Naive thymus-derived CD4-positive, alpha-beta T cell (primary cell): Measurements from ENCODE around the gene SGTA. TPM values are rescaled to one million over a fixed set of nuclear protein-coding genes. Genes with fewer than 3 reads are reported as not detected.
"Not testable (repeated sequence)": the region's sequence is repeated elsewhere in the genome, so short reads cannot be mapped to it uniquely, and the experiment has no call there.

Experiments used
- ATAC-seq: fragments of 150-1000 bp; cut with Tn5 transposase; 2 replicates; pipeline ENCODE4 v1.10.0; 2021; ENCODE audit warnings: mild to moderate bottlenecking, moderate library complexity
- CTCF ChIA-PET: fragments of 350-600 bp; sonication (Branson Sonifier 250); formaldehyde crosslinking; loops from one replicate; lab custom pipeline; 2021; ENCODE audit warnings: antibody characterized with exemption; lab: Charles Lee
- POLR2A ChIA-PET: fragments of 350-600 bp; sonication (Branson Sonifier 250); formaldehyde crosslinking; loops from one replicate; lab custom pipeline; 2021; ENCODE audit warnings: antibody characterized with exemption, inconsistent platforms; lab: Charles Lee
- DNase-seq, 9 donors: peaks; one replicate each; pipeline versions ENCODE4 v3.0.0 to v3.0.0-alpha.2; 2020 to 2022; ENCODE audit warnings: mixed read lengths in 1 of 9
- H3K27ac ChIP-seq: one replicate; pipeline ENCODE4 v1.7.0; 2013; ENCODE audit warnings: mild to moderate bottlenecking, low read depth, low read length, moderate library complexity
- H3K27me3 ChIP-seq, 2 donors: one replicate each; pipeline ENCODE4 v1.7.0; 2013; ENCODE audit warnings: low read length in 2 of 2, mild to moderate bottlenecking in 2 of 2, moderate library complexity in 2 of 2; ENCODE audit not compliant: control insufficient read depth in 2 of 2, insufficient read depth in 2 of 2
- H3K36me3 ChIP-seq, 3 experiments: 1 replicate in 2 of 3; 2 replicates in 1 of 3; pipeline ENCODE4 v1.7.0; 2013; ENCODE audit warnings: low read length in 3 of 3, mild to moderate bottlenecking in 3 of 3, moderate library complexity in 1 of 3; ENCODE audit not compliant: insufficient read depth in 3 of 3, control insufficient read depth in 2 of 3
- H3K4me1 ChIP-seq, 2 donors: one replicate each; pipeline ENCODE4 v1.7.0; 2013; ENCODE audit warnings: low read length in 2 of 2, mild to moderate bottlenecking in 2 of 2, moderate library complexity in 1 of 2; ENCODE audit not compliant: control insufficient read depth in 2 of 2, insufficient read depth in 2 of 2
- H3K4me3 ChIP-seq: 2 replicates; pipeline ENCODE4 v1.7.0; 2013; ENCODE audit warnings: mild to moderate bottlenecking, low read length
- H3K9me3 ChIP-seq, 3 experiments: 1 replicate in 2 of 3; 2 replicates in 1 of 3; pipeline ENCODE4 v1.7.0; 2013; ENCODE audit warnings: low read length in 3 of 3; ENCODE audit not compliant: control insufficient read depth in 2 of 3
- H3K27ac Mint-ChIP-seq, 9 donors: one replicate each; pipeline ENCODE4 v1.8.0; 2020 to 2022; ENCODE audit warnings: mixed read lengths in 9 of 9, mild to moderate bottlenecking in 8 of 9, moderate library complexity in 5 of 9, inconsistent platforms in 2 of 9
- H3K27me3 Mint-ChIP-seq, 5 donors: one replicate each; pipeline ENCODE4 v1.8.0; 2021 to 2022; ENCODE audit warnings: mixed read lengths in 5 of 5, mild to moderate bottlenecking in 1 of 5
- H3K36me3 Mint-ChIP-seq, 5 donors: one replicate each; pipeline ENCODE4 v1.8.0; 2020 to 2022; ENCODE audit warnings: mixed read lengths in 5 of 5, mild to moderate bottlenecking in 3 of 5, inconsistent platforms in 1 of 5
- H3K4me1 Mint-ChIP-seq, 7 donors: one replicate each; pipeline ENCODE4 v1.8.0; 2020 to 2022; ENCODE audit warnings: mixed read lengths in 7 of 7, mild to moderate bottlenecking in 3 of 7, inconsistent platforms in 1 of 7
- H3K4me3 Mint-ChIP-seq, 10 donors: one replicate each; pipeline ENCODE4 v1.8.0; 2020 to 2022; ENCODE audit warnings: mild to moderate bottlenecking in 10 of 10, mixed read lengths in 10 of 10, moderate library complexity in 6 of 10, inconsistent platforms in 2 of 10
- H3K9me3 Mint-ChIP-seq, 11 donors: one replicate each; pipeline ENCODE4 v1.8.0; 2020 to 2022; ENCODE audit warnings: mixed read lengths in 11 of 11, mild to moderate bottlenecking in 4 of 11, inconsistent platforms in 1 of 11, moderate library complexity in 1 of 11
- intact Hi-C, 2 donors: fragments of 100-400 bp; cut with micrococcal nuclease; formaldehyde crosslinking; loops; one replicate each; pipeline ENCODE4 v1.15.1; 2023
- polyA plus RNA-seq, 2 donors: library from polyadenylated mRNA; unstranded; fragments of 300-500 nt; fragmentation: Illumina TruSeq; gene quantifications; one replicate each; pipeline ENCODE4 v1.2.3, GENCODE V29; 2021
- total RNA-seq, 6 experiments: library from RNA in 5 of 6; stranded (reverse) in 5 of 6; gene quantifications; 1 replicate in 5 of 6; 2 replicates in 1 of 6; pipeline ENCODE4 v1.2.3 and lab custom pipeline; 2021 to 2026

Gene SGTA
- total and polyA plus RNA-seq, 7 experiments from 2014 or later = 25.3 to 47.8 (median 37.9) TPM

GRCh38 chr19:2822846-2823245 is 39.8 kb upstream of the SGTA start:
- Mint-ChIP-seq H3K9me3 (peaks cover 0 to 12% (median 3%) of the 10 kb centered on the region in 11 donors), H3K27me3 (no peaks in the 10 kb centered on the region), H3K4me1 (peaks cover 2 to 19% (median 5%) of the 10 kb centered on the region in 7 donors), H3K4me3 (peak overlapping the region in 1 of 10 donors; percentile 53), H3K27ac (no peak overlapping the region), H3K36me3 (peaks cover 5 to 28% (median 17%) of the 10 kb centered on the region in 5 donors)
- peaks cover 3 to 4% of the 10 kb centered on the region in 2 donors for H3K4me1 ChIP-seq
- ATAC-seq = no peak
- peaks cover 0 to 19% (median 0%) of the 10 kb centered on the region in 3 experiments for H3K36me3 ChIP-seq
- ChIA-PET POLR2A (interaction anchor here (0.6 kb wide), 1 partner anchor 51 kb away, joined by 3 read pairs; no protein-coding TSS in a partner anchor), CTCF (interaction anchor here (0.6 kb wide), 1 partner anchor 748 kb away, joined by 6 read pairs; no protein-coding TSS in a partner anchor)
- no peak for DNase-seq
- H3K9me3 ChIP-seq = no peaks in the 10 kb centered on the region
- H3K27me3 ChIP-seq = no peaks in the 10 kb centered on the region
- intact Hi-C loops = no loop called here
- no peak overlapping the region for H3K4me3 ChIP-seq
- H3K27ac ChIP-seq = no peak overlapping the region

GRCh38 chr19:2820112-2820702 is 37.1 kb upstream of the SGTA start:
- H3K27ac ChIP-seq = peak overlapping the region; percentile 76
- POLR2A ChIA-PET = interaction anchor here (0.5 to 1.4 kb wide), 4 partner anchors 13 to 1184 kb away, joined by 3 to 6 read pairs (median 4); no protein-coding TSS in a partner anchor
- DNase-seq = no peak

GRCh38 chr19:2819540-2820111 is 36.6 kb upstream of the SGTA start, which contains the start of gene ZNF554:
TSS of gene ZNF554 (plus strand) at chr19:2819868. CDS start at chr19:2820072, 204 bp downstream.
- ATAC-seq = peak; percentile 100
- Mint-ChIP-seq H3K36me3 (peaks cover 0 to 7% (median 4%) of the 10 kb centered on the region in 5 donors), H3K27me3 (no peaks in the 10 kb centered on the region), H3K9me3 (peaks cover 0 to 2% (median 0%) of the 10 kb centered on the region in 11 donors), H3K4me3 (peak within 1 kb of the TSS; percentile 79 to 92 (median 86)), H3K27ac (peak within 1 kb of the TSS in 7 of 9 donors; percentile 22 to 80 (median 52)), H3K4me1 (peaks cover 3 to 18% (median 6%) of the 10 kb centered on the region in 7 donors)
- Histone ChIP-seq H3K4me1 (peaks cover 3 to 4% of the 10 kb centered on the region in 2 donors), H3K27ac (peak within 1 kb of the TSS; percentile 76), H3K9me3 (no peaks in the 10 kb centered on the region), H3K4me3 (peak within 1 kb of the TSS; percentile 79), H3K27me3 (no peaks in the 10 kb centered on the region), H3K36me3 (peaks cover 0 to 8% (median 0%) of the 10 kb centered on the region in 3 experiments)
- CTCF ChIA-PET = interaction anchor here (0.7 to 1.5 kb wide), 3 partner anchors 15 to 199 kb away, joined by 3 read pairs; partner anchors contain the start of gene ZNF555
- POLR2A ChIA-PET = interaction anchor here (0.5 to 1.4 kb wide), 6 partner anchors 11 to 1185 kb away, joined by 3 to 6 read pairs (median 3); no protein-coding TSS in a partner anchor
- peak; percentile 95 to 99 (median 98) for DNase-seq
- intact Hi-C loops = loop anchor here (1.0 to 5.0 kb wide), 9 partner anchors 22 to 242 kb away; partner anchors contain the start of genes SGTA (in 1 of the 2), SLC39A3 (in 1 of the 2), THOP1 (in 1 of the 2) and ZNF555 (in 1 of the 2)

More at GRCh38 chr19:2820112-2820702, 37.1 kb upstream of the SGTA start:
- Mint-ChIP-seq H3K27ac (peak overlapping the region in 5 of 9 donors; percentile 22 to 80 (median 52)), H3K4me1 (peaks cover 3 to 19% (median 6%) of the 10 kb centered on the region in 7 donors), H3K27me3 (no peaks in the 10 kb centered on the region), H3K9me3 (peaks cover 0 to 3% (median 0%) of the 10 kb centered on the region in 11 donors), H3K36me3 (peaks cover 0 to 12% (median 6%) of the 10 kb centered on the region in 5 donors), H3K4me3 (peak overlapping the region; percentile 79 to 90 (median 86))
- H3K4me1 ChIP-seq = peaks cover 3 to 4% of the 10 kb centered on the region in 2 donors
- CTCF ChIA-PET = interaction anchor here (0.7 to 1.3 kb wide), 2 partner anchors 21 to 157 kb away, joined by 3 to 6 read pairs; partner anchors contain the start of genes TLE6 and ZNF555
- no peaks in the 10 kb centered on the region for H3K9me3 ChIP-seq
- no peak for ATAC-seq
- intact Hi-C loops = no loop called here
- H3K27me3 ChIP-seq = no peaks in the 10 kb centered on the region
- H3K4me3 ChIP-seq = peak overlapping the region; percentile 79
- H3K36me3 ChIP-seq = peaks cover 0 to 8% (median 0%) of the 10 kb centered on the region in 3 experiments

GRCh38 chr19:2817237-2817829 is 34.3 kb upstream of the SGTA start:
- DNase-seq, H3K27me3 ChIP-seq, H3K4me3 ChIP-seq, H3K27ac ChIP-seq, ATAC-seq, CTCF ChIA-PET, H3K36me3 Mint-ChIP-seq, H3K27me3 Mint-ChIP-seq, H3K9me3 ChIP-seq, POLR2A ChIA-PET, H3K9me3 Mint-ChIP-seq, H3K36me3 ChIP-seq, H3K4me1 ChIP-seq: not testable (repeated sequence)
- Mint-ChIP-seq H3K27ac (peak overlapping the region in 1 of 9 donors; percentile 49), H3K4me3 (peak overlapping the region in 2 of 10 donors; percentile 20 to 64), H3K4me1 (peaks cover 0 to 18% (median 6%) of the 10 kb centered on the region in 7 donors)
- intact Hi-C loops = loop anchor here in 1 of 2 donors (5.0 kb wide), 1 partner anchor 40 kb away; no protein-coding TSS in a partner anchor

GRCh38 chr19:2816641-2817040 is 33.6 kb upstream of the SGTA start:
- Mint-ChIP-seq H3K27ac (no peak overlapping the region), H3K4me1 (peaks cover 0 to 15% (median 6%) of the 10 kb centered on the region in 7 donors), H3K9me3 (peaks cover 0 to 1% (median 0%) of the 10 kb centered on the region in 11 donors), H3K27me3 (no peaks in the 10 kb centered on the region), H3K36me3 (peaks cover 0 to 3% (median 0%) of the 10 kb centered on the region in 5 donors), H3K4me3 (no peak overlapping the region)
- no peak overlapping the region for H3K27ac ChIP-seq
- ATAC-seq (no peak), DNase-seq (no peak)
- H3K4me1 ChIP-seq = peaks cover 3 to 4% of the 10 kb centered on the region in 2 donors
- H3K27me3 ChIP-seq = no peaks in the 10 kb centered on the region
- no peak overlapping the region for H3K4me3 ChIP-seq
- ChIA-PET POLR2A (no interaction called here), CTCF (no interaction called here)
- intact Hi-C loops = loop anchor here in 1 of 2 donors (5.0 kb wide), 1 partner anchor 41 kb away; no protein-coding TSS in a partner anchor
- H3K9me3 ChIP-seq = no peaks in the 10 kb centered on the region
- H3K36me3 ChIP-seq = peaks cover 0 to 4% (median 0%) of the 10 kb centered on the region in 3 experiments

- H3K27me3 Mint-ChIP-seq = no peaks in the 10 kb centered on the region
- Histone ChIP-seq H3K9me3 (no peaks in the 10 kb centered on the region), H3K27ac (no peak overlapping the region), H3K4me1 (peaks cover 3 to 4% of the 10 kb centered on the region in 2 donors), H3K27me3 (no peaks in the 10 kb centered on the region), H3K36me3 (peaks cover 0 to 10% (median 0%) of the 10 kb centered on the region in 3 experiments), H3K4me3 (no peak overlapping the region)
- ChIA-PET POLR2A (no interaction called here), CTCF (interaction anchor here (0.6 kb wide), 1 partner anchor 407 kb away, joined by 7 read pairs; no protein-coding TSS in a partner anchor)
- DNase-seq (no peak), ATAC-seq (no peak)
- H3K9me3 Mint-ChIP-seq = peaks cover 0 to 1% (median 0%) of the 10 kb centered on the region in 11 donors
- peaks cover 0 to 7% (median 5%) of the 10 kb centered on the region in 7 donors for H3K4me1 Mint-ChIP-seq
- H3K4me3 Mint-ChIP-seq = no peak overlapping the region
- H3K27ac Mint-ChIP-seq = peak overlapping the region in 2 of 9 donors; percentile 4 to 48
- intact Hi-C loops = loop anchor here in 1 of 2 donors (5.0 kb wide), 1 partner anchor 41 kb away; no protein-coding TSS in a partner anchor
- peaks cover 0 to 3% (median 0%) of the 10 kb centered on the region in 5 donors for H3K36me3 Mint-ChIP-seq
Observed at GRCh38 chr19:2815923-2816322, 32.9 kb upstream of the SGTA start.
